ENCODE data around the gene ZNF530.
A peak's percentile ranks its signal among the peaks of the same experiment; 100 is the strongest.

ZNF530 gene

GRCh38 chr19:57599761-57600383 is at the start of gene ZNF530:
Gene ZNF530, plus strand, starts transcription at chr19:57599885. Its CDS starts 4,461 bp downstream, at chr19:57604346.
- peak; percentile 25 to 97 (median 84) for DNase-seq

- no peak for DNase-seq
Measured at GRCh38 chr19:57552432-57552831, 47.3 kb upstream of the ZNF530 start.

- no peak for DNase-seq
Measured at GRCh38 chr19:57557659-57558058, 42.0 kb upstream of the ZNF530 start.

- DNase-seq = no peak
Measured at GRCh38 chr19:57558525-57558924, 41.2 kb upstream of the ZNF530 start.

DNA sequence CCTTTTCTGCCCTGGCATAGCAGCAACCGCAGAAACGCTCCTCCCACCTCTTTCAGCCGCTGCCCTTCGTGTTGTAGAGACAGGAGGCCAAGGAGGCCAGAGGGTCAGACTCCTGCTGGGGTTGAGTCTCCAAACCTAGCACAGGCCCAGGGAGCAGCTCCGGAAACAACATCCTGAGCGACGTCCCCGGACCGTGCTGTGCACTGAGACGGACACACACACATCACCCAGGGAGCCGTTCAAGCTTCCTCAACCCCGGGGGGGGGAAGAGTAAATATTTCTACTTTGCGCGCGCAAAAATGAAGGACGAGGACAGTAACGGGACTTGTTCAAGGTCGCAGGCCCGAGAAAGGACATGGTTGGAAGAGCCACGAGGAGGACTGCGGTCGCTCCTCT is 40.7 kb upstream of the ZNF530 start:
- peak in 4 of 56 donors; percentile 1 to 13 (median 5) for DNase-seq

- DNase-seq = peak in 55 of 56 donors; percentile 26 to 94 (median 76)
Measured at GRCh38 chr19:57559404-57560025, 40.2 kb upstream of the ZNF530 start, which contains the start of gene ZNF550. Gene ZNF550, minus strand, starts transcription at chr19:57559863. Its CDS starts 181 bp downstream, at chr19:57559682.

- DNase-seq = peak in 3 of 56 donors; percentile 25 to 39 (median 30)
Measured at GRCh38 chr19:57560049-57560491, 39.6 kb upstream of the ZNF530 start.

DNA sequence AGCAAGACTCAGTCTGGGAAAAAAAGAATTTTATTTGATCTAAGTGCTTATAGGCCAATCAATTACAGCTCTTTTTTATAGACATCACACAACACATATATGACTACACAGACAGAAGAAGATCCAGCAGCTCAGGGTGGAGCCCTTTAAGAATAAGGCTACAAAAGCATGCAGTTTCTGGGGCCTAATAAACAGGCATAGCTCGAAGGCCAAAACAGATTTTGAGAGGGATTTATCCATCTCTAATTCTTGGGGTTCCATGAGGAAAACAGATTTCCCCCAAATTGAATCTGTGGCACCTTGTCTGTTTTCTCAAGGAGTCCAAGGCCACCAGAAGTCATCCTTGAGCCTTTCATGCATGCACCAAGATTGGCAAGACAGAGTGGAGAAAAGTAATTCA is 36.1 kb upstream of the ZNF530 start:
- DNase-seq = no peak

DNA sequence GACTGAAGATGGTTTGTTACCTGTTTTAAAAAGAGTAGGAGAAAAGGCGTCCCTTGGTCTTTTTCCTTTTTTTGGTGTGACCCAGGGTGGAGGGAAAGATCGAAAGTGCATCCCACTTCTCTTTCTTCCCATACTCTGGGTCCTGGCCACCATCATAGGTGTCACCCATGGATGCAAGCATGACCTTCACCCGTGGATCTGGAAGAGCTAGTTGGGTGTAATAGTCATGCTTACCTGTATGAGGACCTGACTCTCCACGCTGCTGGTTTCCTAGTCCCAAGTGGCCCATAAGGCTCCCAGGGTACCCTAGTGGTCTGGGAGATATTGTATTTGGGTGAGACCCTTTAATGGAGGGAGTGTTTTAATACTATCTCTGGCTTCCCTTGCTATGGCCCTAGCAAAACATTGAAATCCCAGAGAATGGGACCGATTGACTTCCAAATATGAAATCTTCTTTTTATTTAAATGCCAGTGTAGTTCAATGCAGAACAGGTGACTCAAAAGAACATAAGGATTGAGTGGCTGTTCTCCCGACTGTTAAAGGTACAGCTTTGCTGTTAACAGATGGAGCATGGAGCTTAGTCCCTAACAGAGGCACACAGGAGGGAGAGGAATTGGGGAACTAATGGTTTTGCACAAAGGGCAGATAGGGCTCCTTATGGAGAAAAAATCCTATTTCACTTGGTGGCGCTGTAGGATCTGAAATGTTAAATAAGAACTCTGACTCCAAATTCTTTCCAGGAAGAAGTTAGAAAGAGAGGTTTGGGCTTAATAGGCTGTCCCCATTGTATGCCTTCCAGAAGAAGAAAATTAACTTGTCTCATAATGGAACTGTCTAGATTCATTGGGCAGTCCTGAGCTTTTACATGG is 33.1 kb upstream of the ZNF530 start:
- DNase-seq = no peak

GRCh38 chr19:57570707-57571106 is 29.0 kb upstream of the ZNF530 start:
- peak in 22 of 56 donors; percentile 5 to 80 (median 32) for DNase-seq

DNA sequence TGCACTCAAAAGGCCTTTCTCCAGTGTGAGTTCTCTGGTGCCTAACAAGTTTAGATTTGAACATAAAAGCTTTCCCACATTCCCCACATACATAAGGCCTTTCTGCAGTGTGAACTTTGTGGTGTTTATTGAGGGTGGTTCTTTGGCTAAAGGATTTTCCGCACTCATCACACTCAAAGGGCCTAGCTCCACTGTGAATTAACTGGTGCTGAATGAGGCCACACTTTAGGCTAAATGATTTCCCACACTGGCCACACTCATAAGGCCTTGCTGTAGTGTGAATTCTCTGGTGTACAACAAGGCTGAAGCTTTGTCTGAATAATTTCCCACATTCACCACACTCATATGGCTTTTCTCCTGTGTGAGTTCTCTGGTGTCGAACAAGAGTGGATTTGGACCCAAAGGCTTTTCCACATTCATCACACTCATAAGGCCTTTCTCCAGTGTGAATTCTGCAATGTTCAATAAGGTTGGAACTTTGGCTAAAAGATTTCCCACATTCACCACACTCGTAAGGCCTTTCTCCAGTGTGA is 27.2 kb upstream of the ZNF530 start:
- no peak for DNase-seq

- no peak for DNase-seq
Measured at GRCh38 chr19:57576661-57577060, 23.0 kb upstream of the ZNF530 start.

DNA sequence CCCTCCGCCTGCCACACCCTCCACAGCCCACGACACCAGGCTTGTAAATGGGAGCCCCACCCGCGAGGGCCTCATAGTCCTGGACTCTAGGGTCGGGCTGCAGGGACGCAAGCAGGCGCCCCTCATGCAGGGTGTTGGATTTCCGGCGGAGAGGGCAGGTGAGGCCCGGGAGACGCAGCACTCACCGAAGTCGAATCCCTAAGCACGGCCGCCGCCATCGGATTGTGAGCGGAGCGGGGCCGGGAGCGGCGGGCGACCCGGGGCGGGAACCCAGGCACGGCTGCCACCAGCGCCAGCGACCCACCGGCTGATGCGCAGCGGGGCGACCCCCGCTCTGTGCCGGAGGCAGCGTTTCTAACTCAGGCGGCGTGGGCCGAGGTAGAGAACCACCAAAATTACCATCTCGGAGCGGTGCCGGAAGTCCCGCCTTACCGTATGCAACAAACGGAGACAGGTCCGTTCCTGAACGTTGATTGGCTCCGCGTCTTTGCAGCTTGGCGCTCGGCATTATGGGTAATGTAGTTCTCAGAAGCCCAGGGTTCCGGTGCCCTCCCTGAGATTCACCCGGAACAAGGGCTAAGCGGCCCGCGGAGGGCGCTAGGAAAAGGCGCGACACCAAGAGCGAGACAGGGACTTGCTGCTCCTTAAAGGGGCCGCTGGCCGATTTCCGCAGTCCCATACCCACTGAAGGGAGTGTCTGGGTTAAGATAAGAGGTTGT is 21.0 kb upstream of the ZNF530 start, which contains the start of gene ZNF416:
Gene ZNF416 (minus strand): TSS at position 425 of the 719 bp plus-strand sequence. CDS start 207 bp downstream, at position 218.
- peak; percentile 71 to 99 (median 94) for DNase-seq

- peak in 1 of 56 donors; percentile 21 for DNase-seq
Measured at GRCh38 chr19:57583104-57583520, 16.6 kb upstream of the ZNF530 start.

DNA sequence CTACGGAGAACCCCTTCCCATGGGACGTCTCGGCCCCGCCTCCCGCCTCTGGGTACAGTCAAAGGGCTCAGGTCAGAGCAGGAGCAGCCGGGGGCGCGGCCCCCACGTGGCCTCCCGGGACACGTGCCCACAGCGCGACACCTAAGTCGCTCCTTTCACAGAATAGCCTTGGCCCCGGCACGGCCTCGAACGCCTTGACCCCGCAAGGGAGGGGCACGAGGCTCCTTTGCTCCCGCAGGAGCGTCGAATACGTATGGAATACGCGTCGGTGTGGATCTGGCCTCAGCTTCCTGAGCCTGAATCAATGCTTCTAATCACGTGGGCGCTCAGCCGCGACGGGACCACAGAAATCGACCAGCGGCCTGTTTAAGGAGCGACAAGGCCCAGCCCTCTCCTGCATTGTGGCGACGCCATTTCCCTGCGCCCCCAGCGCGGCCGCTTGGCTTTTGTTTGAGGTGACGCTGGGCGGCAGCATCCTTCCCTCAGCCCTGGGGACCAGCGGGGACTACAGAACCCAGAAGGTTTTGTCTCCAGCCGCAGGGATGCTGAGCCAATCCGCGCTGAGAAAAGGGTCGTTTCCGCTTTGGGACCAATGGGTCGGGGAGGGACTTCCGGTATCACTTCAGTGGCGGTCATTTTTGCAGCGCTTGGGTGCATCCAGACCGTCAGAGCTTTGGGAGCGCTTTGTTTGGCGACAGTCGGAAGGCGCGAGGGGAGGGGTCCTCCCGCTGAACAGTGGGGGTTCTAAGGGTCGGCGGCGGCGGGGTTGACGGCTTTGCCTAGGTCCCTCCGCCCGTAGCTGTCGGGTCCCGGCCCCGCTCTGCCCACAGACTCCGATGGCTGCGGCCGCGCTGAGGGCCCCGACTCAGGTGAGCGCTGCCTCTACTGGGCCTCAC is 15.9 kb upstream of the ZNF530 start, which contains the start of gene ZIK1:
Gene ZIK1 (plus strand): TSS at position 625 of the 896 bp plus-strand sequence. CDS start 212 bp downstream, at position 837.
- peak; percentile 47 to 98 (median 91) for DNase-seq

- no peak for DNase-seq
Measured at GRCh38 chr19:57587529-57587928, 12.2 kb upstream of the ZNF530 start.

- DNase-seq = no peak
Measured at GRCh38 chr19:57599377-57599760, 316 bp upstream of the ZNF530 start.

GRCh38 chr19:57606931-57607330 is 7.2 kb downstream of the ZNF530 start:
- no peak for DNase-seq

- DNase-seq = no peak
Measured at GRCh38 chr19:57611113-57611512, 11.4 kb downstream of the ZNF530 start.
